ENCODE results near the gene PITPNC1.

PITPNC1 gene

DNA sequence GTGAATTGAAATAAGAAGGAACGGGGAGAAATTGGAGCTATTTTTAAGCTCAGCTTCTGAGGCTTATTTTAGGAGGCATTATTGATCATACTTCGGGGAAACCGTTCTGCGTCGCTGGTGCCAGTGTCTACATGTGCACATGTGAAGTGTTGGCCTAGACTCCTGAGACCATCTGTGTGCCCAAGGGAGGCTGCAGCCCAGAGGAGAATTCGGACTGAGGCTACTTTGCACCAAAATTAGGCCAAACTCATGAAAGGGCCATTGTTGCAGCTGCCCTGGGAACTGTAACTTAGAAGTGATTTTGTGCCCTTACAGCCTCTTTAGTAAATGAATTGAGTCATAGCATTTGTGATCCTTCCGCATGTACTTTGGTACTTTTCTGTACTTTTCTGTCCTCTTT, 238.7 kb downstream of the PITPNC1 start:
- H3K4me3 ChIP-seq (ENCODE audit: low read depth in 1 of 5, low read length in 5 of 5) = no peak overlapping the region
- peaks cover 0 to 10% (median 0%) of the 10 kb centered on the region in 5 donors for H3K4me1 ChIP-seq (ENCODE audit: control insufficient read depth in 5 of 5, insufficient read depth in 5 of 5, low read length in 5 of 5)
- H3K9ac ChIP-seq (ENCODE audit: low read length in 5 of 5) = no peak overlapping the region
- no peak overlapping the region for H3K27ac ChIP-seq (ENCODE audit: low read depth, low read length)
- no peaks in the 10 kb centered on the region for H3K9me3 ChIP-seq (ENCODE audit: control insufficient read depth in 5 of 5, low read length in 5 of 5)
- no peaks in the 10 kb centered on the region for H3K36me3 ChIP-seq (ENCODE audit: control insufficient read depth in 5 of 5, insufficient read depth in 5 of 5, low read length in 5 of 5)
- H3K27me3 ChIP-seq (ENCODE audit: control insufficient read depth in 5 of 5, insufficient read depth in 4 of 5, low read length in 5 of 5) = no peaks in the 10 kb centered on the region

GRCh38 chr17:67617304-67617899, 240.3 kb downstream of the PITPNC1 start:
- Histone ChIP-seq H3K27ac (ENCODE audit: low read depth, low read length) (no peak overlapping the region), H3K36me3 (ENCODE audit: control insufficient read depth in 5 of 5, insufficient read depth in 5 of 5, low read length in 5 of 5) (no peaks in the 10 kb centered on the region), H3K9me3 (ENCODE audit: control insufficient read depth in 5 of 5, low read length in 5 of 5) (no peaks in the 10 kb centered on the region), H3K4me1 (ENCODE audit: control insufficient read depth in 5 of 5, insufficient read depth in 5 of 5, low read length in 5 of 5) (peaks cover 0 to 10% (median 0%) of the 10 kb centered on the region in 5 donors), H3K9ac (ENCODE audit: low read length in 5 of 5) (no peak overlapping the region), H3K27me3 (ENCODE audit: control insufficient read depth in 5 of 5, insufficient read depth in 4 of 5, low read length in 5 of 5) (no peaks in the 10 kb centered on the region), H3K4me3 (ENCODE audit: low read depth in 1 of 5, low read length in 5 of 5) (no peak overlapping the region)

DNA sequence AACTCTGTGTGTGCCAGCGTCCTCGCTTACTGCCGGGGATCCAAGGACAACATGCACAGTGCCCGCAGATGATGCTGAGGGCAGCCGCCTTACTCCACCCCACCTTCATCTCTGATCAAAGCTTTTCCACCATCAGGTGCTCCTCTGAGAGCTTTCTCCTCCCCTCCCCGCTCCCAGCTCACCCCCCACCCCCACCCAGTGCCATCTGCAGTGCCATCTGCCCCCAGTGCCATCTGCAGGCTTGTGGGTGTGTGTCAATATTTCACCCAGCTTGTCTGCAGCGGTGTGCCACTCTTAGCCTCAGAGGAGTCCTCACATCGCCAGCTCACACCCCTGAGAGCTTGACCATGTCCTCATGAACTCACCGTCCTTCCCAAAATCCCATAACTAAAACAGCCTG, 242.5 kb downstream of the PITPNC1 start:
- Histone ChIP-seq H3K27me3 (ENCODE audit: control insufficient read depth in 5 of 5, insufficient read depth in 4 of 5, low read length in 5 of 5) (no peaks in the 10 kb centered on the region), H3K27ac (ENCODE audit: low read depth, low read length) (no peak overlapping the region), H3K9me3 (ENCODE audit: control insufficient read depth in 5 of 5, low read length in 5 of 5) (no peaks in the 10 kb centered on the region), H3K4me3 (ENCODE audit: low read depth in 1 of 5, low read length in 5 of 5) (no peak overlapping the region), H3K36me3 (ENCODE audit: control insufficient read depth in 5 of 5, insufficient read depth in 5 of 5, low read length in 5 of 5) (no peaks in the 10 kb centered on the region), H3K9ac (ENCODE audit: low read length in 5 of 5) (no peak overlapping the region), H3K4me1 (ENCODE audit: control insufficient read depth in 5 of 5, insufficient read depth in 5 of 5, low read length in 5 of 5) (peaks cover 0 to 10% (median 0%) of the 10 kb centered on the region in 5 donors)

- no peak overlapping the region for H3K27ac ChIP-seq (ENCODE audit: low read depth, low read length)
- H3K4me1 ChIP-seq (ENCODE audit: control insufficient read depth in 5 of 5, insufficient read depth in 5 of 5, low read length in 5 of 5) = peaks cover 0 to 7% (median 0%) of the 10 kb centered on the region in 5 donors
- H3K36me3 ChIP-seq (ENCODE audit: control insufficient read depth in 5 of 5, insufficient read depth in 5 of 5, low read length in 5 of 5) = peaks cover 0 to under 1% (median 0%) of the 10 kb centered on the region in 5 donors
- H3K4me3 ChIP-seq (ENCODE audit: low read depth in 1 of 5, low read length in 5 of 5) = no peak overlapping the region
- H3K27me3 ChIP-seq (ENCODE audit: control insufficient read depth in 5 of 5, insufficient read depth in 4 of 5, low read length in 5 of 5) = no peaks in the 10 kb centered on the region
- H3K9ac ChIP-seq (ENCODE audit: low read length in 5 of 5) = no peak overlapping the region
- H3K9me3 ChIP-seq (ENCODE audit: control insufficient read depth in 5 of 5, low read length in 5 of 5) = no peaks in the 10 kb centered on the region
Measured at GRCh38 chr17:67620088-67620487, 243.0 kb downstream of the PITPNC1 start.

- Histone ChIP-seq H3K27me3 (ENCODE audit: control insufficient read depth in 5 of 5, insufficient read depth in 4 of 5, low read length in 5 of 5) (no peaks in the 10 kb centered on the region), H3K9ac (ENCODE audit: low read length in 5 of 5) (no peak overlapping the region), H3K4me3 (ENCODE audit: low read depth in 1 of 5, low read length in 5 of 5) (no peak overlapping the region), H3K4me1 (ENCODE audit: control insufficient read depth in 5 of 5, insufficient read depth in 5 of 5, low read length in 5 of 5) (peaks cover 0 to 2% (median 0%) of the 10 kb centered on the region in 5 donors), H3K9me3 (ENCODE audit: control insufficient read depth in 5 of 5, low read length in 5 of 5) (no peaks in the 10 kb centered on the region), H3K27ac (ENCODE audit: low read depth, low read length) (no peak overlapping the region), H3K36me3 (ENCODE audit: control insufficient read depth in 5 of 5, insufficient read depth in 5 of 5, low read length in 5 of 5) (peaks cover 0 to 5% (median 0%) of the 10 kb centered on the region in 5 donors)
Measured at GRCh38 chr17:67620636-67621035, 243.6 kb downstream of the PITPNC1 start.

DNA sequence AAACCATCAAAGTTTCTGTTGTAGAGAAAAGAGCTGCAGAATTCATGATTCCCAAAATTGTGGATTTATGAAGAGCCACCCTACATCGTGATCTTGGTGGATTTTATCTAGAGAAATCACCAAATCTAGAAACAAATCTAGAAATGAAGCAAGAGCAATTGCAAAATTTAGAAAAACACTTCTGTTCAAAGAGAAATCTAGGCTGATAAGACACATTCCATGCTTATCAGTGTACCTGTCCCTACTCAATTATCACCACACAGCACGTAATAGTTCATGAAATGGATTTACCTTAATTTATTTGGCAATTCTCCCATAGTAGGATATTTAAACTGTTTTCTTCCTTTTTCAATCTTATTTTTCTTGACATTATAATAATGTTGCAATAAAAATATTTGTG, 246.7 kb downstream of the PITPNC1 start:
- Histone ChIP-seq H3K9me3 (ENCODE audit: control insufficient read depth in 5 of 5, low read length in 5 of 5) (peaks cover 0 to 6% (median 0%) of the 10 kb centered on the region in 5 donors), H3K27me3 (ENCODE audit: control insufficient read depth in 5 of 5, insufficient read depth in 4 of 5, low read length in 5 of 5) (no peaks in the 10 kb centered on the region), H3K9ac (ENCODE audit: low read length in 5 of 5) (no peak overlapping the region), H3K4me1 (ENCODE audit: control insufficient read depth in 5 of 5, insufficient read depth in 5 of 5, low read length in 5 of 5) (no peaks in the 10 kb centered on the region), H3K36me3 (ENCODE audit: control insufficient read depth in 5 of 5, insufficient read depth in 5 of 5, low read length in 5 of 5) (peaks cover 0 to 6% (median 0%) of the 10 kb centered on the region in 5 donors), H3K4me3 (ENCODE audit: low read depth in 1 of 5, low read length in 5 of 5) (no peak overlapping the region), H3K27ac (ENCODE audit: low read depth, low read length) (no peak overlapping the region)

DNA sequence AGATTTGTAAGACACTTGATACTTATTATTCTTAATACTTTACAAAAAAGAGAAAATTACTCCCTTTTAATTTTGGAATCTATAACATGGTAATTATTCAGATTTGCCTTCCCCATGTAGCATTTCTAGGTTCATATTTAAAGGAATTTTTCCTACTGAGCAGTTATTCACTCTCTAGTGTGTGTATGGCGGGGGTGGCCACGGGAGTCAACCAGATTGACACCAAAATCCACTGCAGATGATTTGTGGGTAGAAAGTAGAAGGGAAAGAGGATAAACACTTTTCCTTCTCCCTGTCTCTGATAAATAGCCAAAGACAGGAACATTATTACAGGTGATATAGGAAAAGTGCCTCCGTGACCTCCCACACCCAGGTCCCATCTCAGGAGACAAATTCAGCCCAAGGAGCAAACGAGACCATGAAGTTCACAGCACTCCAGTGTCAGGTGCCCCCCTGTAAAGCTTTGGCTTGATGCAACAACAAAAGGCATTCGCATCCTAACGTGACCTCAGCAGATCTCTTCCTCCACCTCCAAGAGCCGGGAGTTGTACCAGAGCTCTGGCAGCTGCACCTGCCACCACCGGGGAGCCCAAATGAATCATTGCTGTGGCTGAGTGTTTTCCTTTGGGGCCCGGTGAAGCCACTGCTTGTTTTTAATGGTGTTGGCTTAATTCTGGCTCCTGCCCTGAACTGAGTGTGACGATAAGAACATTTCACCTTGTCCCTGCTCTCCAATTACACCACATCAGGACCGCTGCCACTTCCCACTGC, 248.0 kb downstream of the PITPNC1 start:
- H3K36me3 ChIP-seq (ENCODE audit: control insufficient read depth in 5 of 5, insufficient read depth in 5 of 5, low read length in 5 of 5) = peaks cover 0 to 6% (median 0%) of the 10 kb centered on the region in 5 donors
- no peaks in the 10 kb centered on the region for H3K27me3 ChIP-seq (ENCODE audit: control insufficient read depth in 5 of 5, insufficient read depth in 4 of 5, low read length in 5 of 5)
- H3K4me1 ChIP-seq (ENCODE audit: control insufficient read depth in 5 of 5, insufficient read depth in 5 of 5, low read length in 5 of 5) = no peaks in the 10 kb centered on the region
- H3K4me3 ChIP-seq (ENCODE audit: low read depth in 1 of 5, low read length in 5 of 5) = no peak overlapping the region
- H3K9ac ChIP-seq (ENCODE audit: low read length in 5 of 5) = no peak overlapping the region
- H3K27ac ChIP-seq (ENCODE audit: low read depth, low read length) = no peak overlapping the region
- H3K9me3 ChIP-seq (ENCODE audit: control insufficient read depth in 5 of 5, low read length in 5 of 5) = peaks cover 0 to 6% (median 0%) of the 10 kb centered on the region in 5 donors

DNA sequence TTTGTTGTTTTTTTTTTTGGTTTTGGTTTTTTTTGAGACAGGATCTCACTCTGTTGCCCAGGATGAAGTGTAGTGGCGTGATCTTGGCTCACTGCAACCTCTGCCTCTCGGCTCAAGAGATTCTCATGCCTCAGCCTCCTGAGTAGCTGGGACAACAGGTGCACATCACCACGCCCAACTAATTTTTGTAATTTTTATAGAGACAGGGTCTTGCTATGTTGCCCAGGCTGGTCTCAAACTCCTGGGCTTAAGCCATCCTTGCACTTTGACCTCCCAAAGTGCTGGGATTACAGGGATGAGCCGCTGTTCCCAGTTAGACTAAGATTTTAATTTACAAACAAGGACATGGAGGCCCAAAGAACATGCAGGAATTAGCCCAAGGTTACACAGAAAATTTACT, 248.9 kb downstream of the PITPNC1 start:
- Histone ChIP-seq H3K36me3 (ENCODE audit: control insufficient read depth in 5 of 5, insufficient read depth in 5 of 5, low read length in 5 of 5) (peaks cover 0 to 6% (median 0%) of the 10 kb centered on the region in 5 donors), H3K9ac (ENCODE audit: low read length in 5 of 5) (no peak overlapping the region)

DNA sequence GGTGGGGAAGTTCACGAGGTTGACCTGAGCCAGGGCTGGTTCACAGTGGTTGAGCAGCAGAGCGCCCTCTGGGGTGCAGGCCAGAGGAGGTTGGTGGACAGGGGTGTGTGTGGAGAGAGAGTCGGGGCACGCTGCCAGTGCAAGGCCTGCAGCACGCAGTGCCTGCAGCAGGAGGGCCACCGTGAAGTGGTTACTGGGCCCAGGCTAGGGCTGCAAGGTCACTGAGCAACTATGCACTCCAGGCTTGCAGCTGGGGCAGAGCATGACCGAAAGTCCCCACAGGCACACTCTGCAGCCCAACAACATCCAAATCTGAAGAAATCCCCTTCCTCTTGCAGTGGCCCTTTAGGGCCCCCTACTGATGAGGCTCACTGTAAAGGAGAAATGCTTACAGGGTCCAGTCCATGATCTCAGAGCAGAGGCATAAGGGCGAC, 251.5 kb downstream of the PITPNC1 start:
- H3K9ac ChIP-seq (ENCODE audit: low read length in 5 of 5) = no peak overlapping the region
- no peak overlapping the region for H3K27ac ChIP-seq (ENCODE audit: low read depth, low read length)
- no peaks in the 10 kb centered on the region for H3K27me3 ChIP-seq (ENCODE audit: control insufficient read depth in 5 of 5, insufficient read depth in 4 of 5, low read length in 5 of 5)
- peaks cover 0 to 8% (median 0%) of the 10 kb centered on the region in 5 donors for H3K4me1 ChIP-seq (ENCODE audit: control insufficient read depth in 5 of 5, insufficient read depth in 5 of 5, low read length in 5 of 5)
- peaks cover 3 to 14% (median 7%) of the 10 kb centered on the region in 5 donors for H3K36me3 ChIP-seq (ENCODE audit: control insufficient read depth in 5 of 5, insufficient read depth in 5 of 5, low read length in 5 of 5)
- no peak overlapping the region for H3K4me3 ChIP-seq (ENCODE audit: low read depth in 1 of 5, low read length in 5 of 5)
- H3K9me3 ChIP-seq (ENCODE audit: control insufficient read depth in 5 of 5, low read length in 5 of 5) = peaks cover 0 to 6% (median 0%) of the 10 kb centered on the region in 5 donors

More for the DNA sequence above, 248.9 kb downstream of the PITPNC1 start:
- no peaks in the 10 kb centered on the region for H3K4me1 ChIP-seq (ENCODE audit: control insufficient read depth in 5 of 5, insufficient read depth in 5 of 5, low read length in 5 of 5)
- H3K27me3 ChIP-seq (ENCODE audit: control insufficient read depth in 5 of 5, insufficient read depth in 4 of 5, low read length in 5 of 5) = no peaks in the 10 kb centered on the region
- H3K4me3 ChIP-seq (ENCODE audit: low read depth in 1 of 5, low read length in 5 of 5) = no peak overlapping the region
- H3K27ac ChIP-seq (ENCODE audit: low read depth, low read length) = no peak overlapping the region
- H3K9me3 ChIP-seq (ENCODE audit: control insufficient read depth in 5 of 5, low read length in 5 of 5) = peaks cover 0 to 6% (median 0%) of the 10 kb centered on the region in 5 donors

GRCh38 chr17:67629971-67630320, 252.9 kb downstream of the PITPNC1 start:
- H3K27ac ChIP-seq (ENCODE audit: low read depth, low read length) = no peak overlapping the region
- no peak overlapping the region for H3K9ac ChIP-seq (ENCODE audit: low read length in 5 of 5)
- no peak overlapping the region for H3K4me3 ChIP-seq (ENCODE audit: low read depth in 1 of 5, low read length in 5 of 5)
- H3K27me3 ChIP-seq (ENCODE audit: control insufficient read depth in 5 of 5, insufficient read depth in 4 of 5, low read length in 5 of 5) = no peaks in the 10 kb centered on the region
- H3K36me3 ChIP-seq (ENCODE audit: control insufficient read depth in 5 of 5, insufficient read depth in 5 of 5, low read length in 5 of 5) = peaks cover 3 to 14% (median 7%) of the 10 kb centered on the region in 5 donors
- peaks cover 0 to 16% (median 3%) of the 10 kb centered on the region in 5 donors for H3K4me1 ChIP-seq (ENCODE audit: control insufficient read depth in 5 of 5, insufficient read depth in 5 of 5, low read length in 5 of 5)
- peaks cover 0 to 6% (median 0%) of the 10 kb centered on the region in 5 donors for H3K9me3 ChIP-seq (ENCODE audit: control insufficient read depth in 5 of 5, low read length in 5 of 5)

Data from subcutaneous abdominal adipose tissue (tissue), 5 donors.